Measurements from ENCODE around the gene GPRC5D.

DNA sequence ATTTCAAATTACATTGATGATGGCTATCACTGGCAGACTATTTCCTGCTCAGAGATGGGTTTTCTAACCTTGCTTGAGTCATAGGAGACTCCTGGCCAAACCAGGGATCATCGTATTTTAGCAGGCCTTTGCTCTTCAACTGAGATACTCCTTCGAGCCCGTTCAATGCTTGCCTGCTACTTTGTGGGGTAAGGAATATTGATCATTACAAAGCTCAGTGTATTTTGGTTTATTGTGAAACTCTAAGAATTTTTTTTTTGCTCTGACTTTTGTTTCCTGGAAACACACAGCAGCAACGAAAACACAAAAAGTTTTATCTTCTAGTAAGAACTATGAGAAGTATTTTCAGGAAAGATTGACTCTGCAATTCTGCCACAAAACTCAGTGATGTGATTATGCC lies 4.1 kb downstream of the GPRC5D start:
- TF ChIP-seq, protein P1, sequence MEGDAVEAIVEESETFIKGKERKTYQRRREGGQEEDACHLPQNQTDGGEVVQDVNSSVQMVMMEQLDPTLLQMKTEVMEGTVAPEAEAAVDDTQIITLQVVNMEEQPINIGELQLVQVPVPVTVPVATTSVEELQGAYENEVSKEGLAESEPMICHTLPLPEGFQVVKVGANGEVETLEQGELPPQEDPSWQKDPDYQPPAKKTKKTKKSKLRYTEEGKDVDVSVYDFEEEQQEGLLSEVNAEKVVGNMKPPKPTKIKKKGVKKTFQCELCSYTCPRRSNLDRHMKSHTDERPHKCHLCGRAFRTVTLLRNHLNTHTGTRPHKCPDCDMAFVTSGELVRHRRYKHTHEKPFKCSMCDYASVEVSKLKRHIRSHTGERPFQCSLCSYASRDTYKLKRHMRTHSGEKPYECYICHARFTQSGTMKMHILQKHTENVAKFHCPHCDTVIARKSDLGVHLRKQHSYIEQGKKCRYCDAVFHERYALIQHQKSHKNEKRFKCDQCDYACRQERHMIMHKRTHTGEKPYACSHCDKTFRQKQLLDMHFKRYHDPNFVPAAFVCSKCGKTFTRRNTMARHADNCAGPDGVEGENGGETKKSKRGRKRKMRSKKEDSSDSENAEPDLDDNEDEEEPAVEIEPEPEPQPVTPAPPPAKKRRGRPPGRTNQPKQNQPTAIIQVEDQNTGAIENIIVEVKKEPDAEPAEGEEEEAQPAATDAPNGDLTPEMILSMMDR (IDR thresholded peaks at IDR 0.05) = no peak
- TF ChIP-seq ZFX (IDR thresholded peaks at IDR 0.05; ENCODE audit: borderline replicate concordance) = no peak
